ENCODE measurements around the gene LDHD. TPM values are rescaled to one million over a fixed set of nuclear protein-coding genes. Genes with fewer than 3 reads are reported as not detected.
"Not testable (repeated sequence)": the region's sequence is repeated elsewhere in the genome, so short reads cannot be mapped to it uniquely, and the experiment has no call there.

Gene LDHD
- total RNA-seq, 4 donors from 2014 or later = 3.3 to 20.4 (median 10.4) TPM

- TF ChIP-seq CTCF (IDR thresholded peaks at IDR 0.05) (no peak), POLR2A (IDR thresholded peaks at IDR 0.05) (no peak)
- intact Hi-C loops (cut with DNase I) = no loop called here
- H3K9me3 ChIP-seq = no peaks in the 10 kb centered on the region
- no peak overlapping the region for H3K4me3 ChIP-seq
- no peaks in the 10 kb centered on the region for H3K27me3 ChIP-seq
- H3K27ac ChIP-seq = peak overlapping the region in 1 of 4 donors; percentile 78
- DNase-seq = no peak
- WGBS, 2 donors = 86 to 89% methylated on average over 4 to 13 of the region's 14 CpGs
- H3K4me1 ChIP-seq = peaks cover 43 to 80% (median 45%) of the 10 kb centered on the region in 3 donors
- H3K36me3 ChIP-seq = peaks cover 0 to 26% (median 0%) of the 10 kb centered on the region in 3 donors
Observed at GRCh38 chr16:75095204-75095621, 21.4 kb downstream of the LDHD start.

GRCh38 chr16:75093598-75094540 lies 22.7 kb downstream of the LDHD start:
- intact Hi-C loops (cut with DNase I) = no loop called here
- no peak for DNase-seq
- TF ChIP-seq CTCF (IDR thresholded peaks at IDR 0.05) = no peak
- no peak for TF ChIP-seq POLR2A (IDR thresholded peaks at IDR 0.05)
- Histone ChIP-seq H3K27ac (no peak overlapping the region), H3K4me3 (no peak overlapping the region), H3K36me3 (peaks cover 0 to 26% (median 0%) of the 10 kb centered on the region in 3 donors), H3K9me3 (no peaks in the 10 kb centered on the region), H3K4me1 (peaks cover 29 to 78% (median 32%) of the 10 kb centered on the region in 3 donors), H3K27me3 (no peaks in the 10 kb centered on the region)
- WGBS, 2 donors = 90 to 92% methylated on average over 17 to 18 of the region's 23 CpGs

- TF ChIP-seq POLR2A (IDR thresholded peaks at IDR 0.05) (no peak), CTCF (IDR thresholded peaks at IDR 0.05) (no peak)
- intact Hi-C loops (cut with DNase I) = no loop called here
- H3K4me3 ChIP-seq = no peak overlapping the region
Observed at GRCh38 chr16:75092777-75093176, 23.8 kb downstream of the LDHD start.

GRCh38 chr16:75091619-75092018 lies 25.0 kb downstream of the LDHD start:
- H3K9me3 ChIP-seq; DNase-seq; H3K4me3 ChIP-seq; H3K27me3 ChIP-seq; H3K27ac ChIP-seq; intact Hi-C loops (cut with DNase I): not testable (repeated sequence)
- Histone ChIP-seq H3K36me3 (peaks cover 0 to 26% (median 0%) of the 10 kb centered on the region in 3 donors), H3K4me1 (peaks cover 25 to 78% (median 34%) of the 10 kb centered on the region in 3 donors)
- 48 to 52% methylated on average over 3 of the region's 3 CpGs for WGBS, 2 donors

More at GRCh38 chr16:75092777-75093176, 23.8 kb downstream of the LDHD start:
- DNase-seq = no peak
- no peaks in the 10 kb centered on the region for H3K27me3 ChIP-seq
- 55 to 75% methylated on average over 2 to 5 of the region's 7 CpGs for WGBS, 2 donors
- H3K4me1 ChIP-seq = peaks cover 27 to 78% (median 29%) of the 10 kb centered on the region in 3 donors
- no peaks in the 10 kb centered on the region for H3K9me3 ChIP-seq
- H3K27ac ChIP-seq = peak overlapping the region in 2 of 4 donors; percentile 12 to 65
- peaks cover 0 to 26% (median 0%) of the 10 kb centered on the region in 3 donors for H3K36me3 ChIP-seq

GRCh38 chr16:75090899-75091298 lies 25.7 kb downstream of the LDHD start:
- not testable (repeated sequence) for DNase-seq
- peaks cover 0 to 24% (median 0%) of the 10 kb centered on the region in 3 donors for H3K36me3 ChIP-seq
- 55 to 92% methylated on average over 6 of the region's 6 CpGs for WGBS, 2 donors

More at GRCh38 chr16:75090899-75091298, 25.7 kb downstream of the LDHD start:
- H3K9me3 ChIP-seq; intact Hi-C loops (cut with DNase I); H3K27me3 ChIP-seq; H3K4me3 ChIP-seq: not testable (repeated sequence)
- Histone ChIP-seq H3K27ac (peak overlapping the region in 2 of 4 donors; percentile 9 to 56), H3K4me1 (peaks cover 18 to 78% (median 31%) of the 10 kb centered on the region in 3 donors)
